ENCODE measurements around the gene PRR20G. TPM values are rescaled to one million over a fixed set of nuclear protein-coding genes. Genes with fewer than 3 reads are reported as not detected.

PRR20G gene
- total RNA-seq, 1 donor from 2014 or later, result 0.75 TPM

GRCh38 chr3:127264794-127265514 lies 22.9 kb downstream of the PRR20G start:
- no peak for TF ChIP-seq CTCF (IDR thresholded peaks at IDR 0.05; ENCODE audit: insufficient read depth, low read length, poor library complexity, severe bottlenecking)
- no peak for DNase-seq (ENCODE audit: low read depth)
- Histone ChIP-seq H3K27me3 (ENCODE audit: control insufficient read depth, insufficient read depth, low read length) (peaks cover 3% of the 10 kb centered on the region), H3K36me3 (ENCODE audit: control insufficient read depth, insufficient read depth, low read length) (no peaks in the 10 kb centered on the region), H3K4me3 (ENCODE audit: low read depth, low read length) (no peak overlapping the region)

GRCh38 chr3:127264292-127264691 lies 23.6 kb downstream of the PRR20G start:
- no peak for TF ChIP-seq CTCF (IDR thresholded peaks at IDR 0.05; ENCODE audit: insufficient read depth, low read length, poor library complexity, severe bottlenecking)
- no peak for DNase-seq (ENCODE audit: low read depth)
- H3K36me3 ChIP-seq (ENCODE audit: control insufficient read depth, insufficient read depth, low read length), result no peaks in the 10 kb centered on the region
- H3K4me3 ChIP-seq (ENCODE audit: low read depth, low read length), result no peak overlapping the region
- peaks cover 3% of the 10 kb centered on the region for H3K27me3 ChIP-seq (ENCODE audit: control insufficient read depth, insufficient read depth, low read length)

GRCh38 chr3:127263586-127264231 lies 24.1 kb downstream of the PRR20G start:
- no peak for TF ChIP-seq CTCF (IDR thresholded peaks at IDR 0.05; ENCODE audit: insufficient read depth, low read length, poor library complexity, severe bottlenecking)
- no peak for DNase-seq (ENCODE audit: low read depth)
- peaks cover 3% of the 10 kb centered on the region for H3K27me3 ChIP-seq (ENCODE audit: control insufficient read depth, insufficient read depth, low read length)
- no peaks in the 10 kb centered on the region for H3K36me3 ChIP-seq (ENCODE audit: control insufficient read depth, insufficient read depth, low read length)
- no peak overlapping the region for H3K4me3 ChIP-seq (ENCODE audit: low read depth, low read length)

GRCh38 chr3:127263037-127263436 lies 24.8 kb downstream of the PRR20G start:
- TF ChIP-seq CTCF (IDR thresholded peaks at IDR 0.05; ENCODE audit: insufficient read depth, low read length, poor library complexity, severe bottlenecking), result no peak
- Histone ChIP-seq H3K27me3 (ENCODE audit: control insufficient read depth, insufficient read depth, low read length) (peaks cover 3% of the 10 kb centered on the region), H3K4me3 (ENCODE audit: low read depth, low read length) (no peak overlapping the region), H3K36me3 (ENCODE audit: control insufficient read depth, insufficient read depth, low read length) (no peaks in the 10 kb centered on the region)
- DNase-seq (ENCODE audit: low read depth), result no peak

- Histone ChIP-seq H3K36me3 (ENCODE audit: control insufficient read depth, insufficient read depth, low read length) (no peaks in the 10 kb centered on the region), H3K27me3 (ENCODE audit: control insufficient read depth, insufficient read depth, low read length) (peaks cover 3% of the 10 kb centered on the region), H3K4me3 (ENCODE audit: low read depth, low read length) (no peak overlapping the region)
- TF ChIP-seq CTCF (IDR thresholded peaks at IDR 0.05; ENCODE audit: insufficient read depth, low read length, poor library complexity, severe bottlenecking), result no peak
- DNase-seq (ENCODE audit: low read depth), result no peak
Measured at GRCh38 chr3:127262533-127262932, 25.3 kb downstream of the PRR20G start.
